G401.6 (cell line): ENCODE measurements around the gene TDP2.

Source experiments
- FAIRE-seq: peaks from 2 replicates; lab custom pipeline; 2012; peaks lifted over from hg19 to GRCh38; lab: Jason Lieb, UNC

TDP2 gene

GRCh38 chr6:24666641-24667377, at the start of gene TDP2, which contains the start of gene ACOT13:
TDP2 (minus strand) TSS chr6:24666899; CDS start chr6:24666862, 37 bp downstream.
ACOT13 (plus strand) TSS chr6:24667077; CDS start chr6:24667264, 187 bp downstream.
- FAIRE-seq, result peak; percentile 88

DNA sequence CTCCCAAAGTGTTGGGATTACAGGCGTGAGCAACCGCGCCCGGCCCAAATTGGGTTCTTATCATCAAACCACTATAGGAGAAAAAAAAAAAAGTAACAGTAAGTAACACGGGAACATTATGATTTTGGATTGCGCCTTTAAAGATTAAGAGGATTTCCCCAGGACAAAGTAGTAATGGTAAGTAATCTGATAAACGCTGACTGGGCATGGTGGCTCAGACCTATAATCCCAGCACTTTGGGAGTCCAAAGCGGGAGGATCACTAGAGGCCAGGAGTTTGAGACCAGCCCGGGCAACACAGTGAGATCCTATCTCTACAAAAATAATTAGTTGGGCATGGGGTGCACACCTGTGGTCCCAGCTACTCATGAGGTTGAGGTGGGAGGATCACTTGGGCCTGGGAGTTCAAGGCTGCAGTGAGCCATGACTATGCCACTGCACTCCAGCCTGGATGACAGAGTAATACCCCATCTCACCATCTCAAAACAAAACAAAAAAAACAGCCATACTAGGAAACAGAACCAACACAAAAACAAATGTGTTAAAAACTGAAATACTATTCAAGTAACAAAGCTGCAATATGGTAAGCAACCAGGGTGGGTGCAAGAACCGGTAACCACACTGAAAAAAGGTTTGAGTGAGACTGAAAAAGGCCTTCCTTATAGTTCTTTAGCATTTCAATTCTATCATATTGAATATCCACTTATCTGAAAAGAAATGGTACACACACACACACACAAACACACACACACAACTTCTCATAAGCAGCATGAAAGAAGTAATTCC, 44.0 kb upstream of the TDP2 start:
- FAIRE-seq, result no peak

GRCh38 chr6:24709014-24709711, 42.5 kb upstream of the TDP2 start:
- FAIRE-seq, result no peak

DNA sequence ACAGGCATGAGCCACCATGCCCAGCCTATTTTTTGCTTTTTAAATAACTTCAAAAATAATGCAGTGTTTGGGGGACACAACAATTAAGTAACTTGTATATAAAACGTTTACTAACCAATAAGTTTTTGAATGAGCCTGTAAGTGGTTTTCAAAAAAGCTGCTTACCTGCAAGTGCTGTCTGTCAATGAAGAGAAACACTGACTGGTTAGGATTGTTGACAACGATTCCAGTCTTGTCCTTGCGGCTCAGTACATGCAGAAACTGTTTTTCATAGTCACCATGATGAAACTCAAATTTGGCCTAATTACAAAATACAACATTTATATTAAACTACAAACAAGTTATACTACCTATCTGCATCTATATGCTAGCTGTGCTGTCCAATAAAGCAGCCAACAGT, 41.9 kb upstream of the TDP2 start:
- FAIRE-seq, result no peak

DNA sequence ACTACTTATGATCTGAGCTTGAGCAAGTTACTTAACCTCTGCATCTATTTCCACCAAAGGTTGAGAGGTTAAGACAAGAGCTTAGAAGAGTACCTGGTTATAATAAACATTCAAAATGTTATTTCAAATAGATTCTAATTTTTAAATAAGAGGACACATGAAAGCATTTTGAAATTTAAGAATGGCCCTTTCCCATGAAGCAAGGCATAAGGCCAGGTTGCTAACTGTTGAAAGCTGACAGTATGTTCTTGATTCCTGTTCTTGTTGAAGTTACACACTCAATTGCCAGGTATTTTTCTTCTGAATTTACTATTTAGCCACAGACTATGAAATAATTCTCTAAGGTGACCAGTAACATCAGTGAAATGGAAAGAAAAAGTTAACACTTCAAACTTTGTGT, 37.8 kb upstream of the TDP2 start:
- no peak for FAIRE-seq

DNA sequence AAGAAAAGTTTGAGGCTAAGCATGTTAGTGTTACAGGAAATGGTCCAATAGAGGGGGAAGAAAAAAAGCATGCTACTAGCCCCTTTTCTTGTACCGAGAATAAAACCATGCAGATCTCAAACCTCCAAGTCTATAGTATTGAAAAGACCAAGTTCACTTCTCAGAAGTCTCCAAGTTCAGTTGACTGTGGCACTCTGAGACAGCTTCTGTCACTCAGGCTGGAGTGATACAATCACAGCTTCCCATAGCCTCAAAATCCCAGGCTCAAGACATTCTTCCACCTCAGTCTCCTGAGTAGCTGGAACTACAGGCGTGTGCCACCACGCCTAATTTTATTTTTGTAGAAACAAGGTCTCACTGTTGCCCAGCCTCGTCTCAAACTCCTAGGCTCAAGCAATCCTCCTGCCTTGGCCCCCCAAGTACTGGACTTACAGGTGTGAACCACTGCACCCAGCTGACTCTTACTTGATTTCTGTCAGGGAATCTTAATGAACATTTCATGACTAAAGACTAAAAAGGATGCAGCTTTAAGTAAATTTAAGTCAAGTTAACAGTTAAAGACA, 36.1 kb upstream of the TDP2 start:
- no peak for FAIRE-seq

GRCh38 chr6:24699521-24700359, 33.0 kb upstream of the TDP2 start:
- FAIRE-seq, result no peak

DNA sequence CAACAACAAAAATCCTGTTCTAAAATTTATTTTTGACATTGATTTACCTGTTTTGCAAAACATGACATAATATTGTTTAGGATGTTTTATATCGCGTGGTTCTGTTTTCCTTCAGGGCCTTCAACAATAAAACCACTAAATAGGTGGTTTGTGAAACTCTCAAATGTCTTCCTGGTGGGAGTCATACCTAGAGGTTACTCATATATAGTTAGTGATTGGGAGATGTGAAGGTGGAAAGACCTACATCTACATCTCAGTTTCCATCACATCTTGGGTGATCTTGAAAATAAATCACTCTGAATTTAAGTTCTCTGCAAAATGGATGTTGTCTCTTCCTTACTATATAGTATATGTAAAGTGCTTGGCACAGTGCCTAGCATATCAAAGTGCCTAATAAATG, 29.4 kb upstream of the TDP2 start:
- FAIRE-seq, result no peak

GRCh38 chr6:24695635-24696034, 28.9 kb upstream of the TDP2 start:
- FAIRE-seq, result peak; percentile 47

DNA sequence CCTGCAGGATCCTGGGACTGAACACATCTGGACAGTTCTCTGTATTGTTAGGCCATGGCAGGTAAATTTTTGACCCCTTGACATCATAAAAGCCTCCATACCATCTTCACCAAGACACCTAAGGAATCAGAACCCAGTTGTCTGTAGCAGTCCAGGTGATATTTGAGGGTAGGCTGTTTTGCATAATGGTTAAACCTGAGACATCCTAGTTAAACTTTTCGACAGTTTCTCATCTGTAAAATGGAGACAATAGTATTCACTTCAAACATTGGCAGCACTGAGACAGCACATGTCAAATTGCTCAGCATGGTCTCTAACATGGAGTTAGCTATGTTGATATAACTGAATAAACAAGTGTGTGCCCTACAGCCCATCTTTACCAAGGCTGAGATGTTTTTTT, 27.5 kb upstream of the TDP2 start:
- no peak for FAIRE-seq

DNA sequence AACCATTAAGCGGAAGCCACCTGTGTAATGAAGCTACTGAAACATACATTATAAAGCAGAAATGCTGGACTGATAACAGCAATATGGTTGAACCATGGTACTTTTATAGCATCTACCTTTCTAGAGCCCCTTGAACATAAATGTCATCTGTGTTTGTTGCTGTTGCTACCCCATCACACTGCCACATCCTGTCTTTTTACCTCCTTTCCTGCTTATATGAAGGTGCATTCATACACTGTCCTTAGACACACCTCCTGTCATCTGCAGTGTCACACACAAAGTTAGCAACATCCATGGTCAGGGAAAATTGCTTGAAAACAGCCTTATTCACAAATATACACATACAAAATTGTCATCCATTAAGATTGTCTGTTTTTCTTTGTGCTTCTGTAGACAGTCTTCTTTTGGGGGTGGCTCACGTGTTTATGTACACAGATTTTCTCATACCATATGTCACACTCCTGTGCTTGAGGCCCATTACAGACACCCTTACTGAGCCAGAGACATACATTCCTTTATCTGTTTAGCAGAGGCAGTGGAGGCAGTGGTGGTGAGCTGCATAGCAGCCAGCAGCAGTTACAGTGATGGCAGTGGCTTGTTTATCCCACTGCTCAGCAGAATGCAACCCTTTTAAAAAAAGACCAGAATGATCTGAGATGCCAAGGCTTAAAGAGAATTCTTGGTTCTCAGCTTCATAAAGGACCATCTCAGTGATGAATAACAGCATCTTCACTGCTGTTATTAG, 26.3 kb upstream of the TDP2 start:
- FAIRE-seq, result no peak

GRCh38 chr6:24692415-24692814, 25.7 kb upstream of the TDP2 start:
- FAIRE-seq, result no peak

GRCh38 chr6:24692003-24692402, 25.3 kb upstream of the TDP2 start:
- no peak for FAIRE-seq

GRCh38 chr6:24691550-24691949, 24.9 kb upstream of the TDP2 start:
- FAIRE-seq, result no peak

- FAIRE-seq, result no peak
These were observed 23.9 kb upstream of the TDP2 start for GRCh38 chr6:24690593-24690992.

- FAIRE-seq, result no peak
These were observed 23.3 kb upstream of the TDP2 start for GRCh38 chr6:24689964-24690363.

DNA sequence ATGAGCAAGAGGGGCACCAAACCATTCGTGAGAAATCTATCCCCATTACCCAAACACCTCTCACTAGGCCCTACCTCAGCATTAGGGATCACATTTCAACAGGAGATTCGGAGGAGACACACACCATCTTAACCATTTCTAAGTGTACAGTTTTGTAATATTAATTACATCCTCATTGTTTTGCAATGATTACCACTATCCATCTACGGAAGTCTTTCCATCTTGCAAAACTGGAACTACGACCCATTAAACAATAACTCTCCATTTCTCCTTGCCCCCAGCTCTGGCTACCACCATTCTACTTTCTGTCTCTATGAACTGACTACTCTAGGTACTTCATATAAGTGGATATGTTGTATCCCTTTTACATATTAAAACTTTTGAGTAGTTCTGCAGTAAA, 20.2 kb upstream of the TDP2 start:
- no peak for FAIRE-seq

DNA sequence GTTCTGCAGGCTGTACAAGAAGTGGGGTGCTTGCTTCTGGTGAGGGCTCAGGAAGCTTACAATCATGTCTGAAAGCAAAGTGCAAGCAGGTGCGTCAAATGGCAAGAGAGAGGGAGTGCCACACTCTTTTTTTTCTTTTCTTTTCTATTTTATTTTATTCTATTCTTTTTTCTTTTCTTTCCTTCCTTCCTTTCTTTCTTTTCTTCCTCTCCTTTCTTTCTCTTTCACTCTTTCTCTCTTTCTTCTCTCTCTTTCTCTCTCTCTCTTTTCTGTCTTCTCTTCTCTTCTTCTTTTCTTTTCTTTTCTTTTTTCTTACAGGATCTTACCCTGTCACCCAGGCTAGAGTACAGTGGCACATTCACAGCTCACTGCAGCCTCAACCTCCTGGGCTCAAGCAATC, 19.7 kb upstream of the TDP2 start:
- FAIRE-seq, result no peak

GRCh38 chr6:24683297-24684296, 16.9 kb upstream of the TDP2 start:
- no peak for FAIRE-seq

GRCh38 chr6:24680582-24680981, 13.9 kb upstream of the TDP2 start:
- no peak for FAIRE-seq
